Measurements from ENCODE around the gene CEP19. TPM values are rescaled to one million over a fixed set of nuclear protein-coding genes. Genes with fewer than 3 reads are reported as not detected.

Gene CEP19
- total RNA-seq, 2 donors from 2014 or later = 2.0 to 5.5 TPM

DNA sequence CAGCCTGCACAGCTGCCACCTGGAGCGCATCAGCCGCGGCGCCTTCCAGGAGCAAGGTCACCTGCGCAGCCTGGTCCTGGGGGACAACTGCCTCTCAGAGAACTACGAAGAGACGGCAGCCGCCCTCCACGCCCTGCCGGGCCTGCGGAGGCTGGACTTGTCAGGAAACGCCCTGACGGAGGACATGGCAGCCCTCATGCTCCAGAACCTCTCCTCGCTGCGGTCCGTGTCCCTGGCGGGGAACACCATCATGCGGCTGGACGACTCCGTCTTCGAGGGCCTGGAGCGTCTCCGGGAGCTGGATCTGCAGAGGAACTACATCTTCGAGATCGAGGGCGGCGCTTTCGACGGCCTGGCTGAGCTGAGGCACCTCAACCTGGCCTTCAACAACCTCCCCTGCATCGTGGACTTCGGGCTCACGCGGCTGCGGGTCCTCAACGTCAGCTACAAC is 52.1 kb downstream of the CEP19 start:
- DNase-seq (ENCODE audit: low spot score in 2 of 2) (no peak), ATAC-seq (no peak)
- no peaks in the 10 kb centered on the region for H3K9me3 Mint-ChIP-seq
- H3K27ac Mint-ChIP-seq = no peak overlapping the region
- H3K36me3 Mint-ChIP-seq = peaks cover 0 to 5% of the 10 kb centered on the region in 2 donors

Other genes starting within 250 kb of the CEP19 start
- gene RNF168, start 208.5 kb downstream of the CEP19 start, total RNA-seq = 10 to 100 TPM; 23.1 to 48.4 TPM
- not detected for gene SMCO1, start 196.9 kb downstream of the CEP19 start, total RNA-seq
- gene WDR53, start 143.7 kb downstream of the CEP19 start, total RNA-seq = 10 to 100 TPM; 16.2 to 23.2 TPM
- gene FBXO45, start 143.6 kb downstream of the CEP19 start, total RNA-seq = 10 to 100 TPM; 14.9 to 15.4 TPM
- gene NRROS, start 72.6 kb downstream of the CEP19 start, total RNA-seq = 10 to 100 TPM; 17.2 to 27.7 TPM
- gene PIGX, start 127 bp upstream of the CEP19 start, total RNA-seq = 10 to 100 TPM; 38.0 to 46.1 TPM
- 100 to 1,000 TPM in 1 of 2 donors, 10 to 100 TPM in 1; 73.5 to 102 TPM for gene PAK2, start 27.6 kb upstream of the CEP19 start, total RNA-seq
- 10 to 100 TPM; 29.1 to 37.0 TPM for gene SENP5, start 155.7 kb upstream of the CEP19 start, total RNA-seq
- gene NCBP2, start 230.3 kb upstream of the CEP19 start, total RNA-seq = 10 to 100 TPM; 73.8 to 86.4 TPM